H1 (cell line): ENCODE data around the gene GABRG3. TPM values are rescaled to one million over a fixed set of nuclear protein-coding genes. Genes with fewer than 3 reads are reported as not detected.
A peak's percentile ranks its signal among the peaks of the same experiment; 100 is the strongest.

ENCODE experiments used
- CTCF ChIA-PET: fragments of 300-600 bp; sonication (Branson Sonifier 250); formaldehyde crosslinking; loops from one replicate; lab custom pipeline; 2021; ENCODE audit not compliant: partially characterized antibody; lab: Charles Lee
- POLR2A ChIA-PET: fragments of 300-600 bp; sonication (Branson Sonifier 250); formaldehyde crosslinking; loops from one replicate; lab custom pipeline; 2021; ENCODE audit warnings: inconsistent platforms; ENCODE audit not compliant: partially characterized antibody; lab: Charles Lee
- DNase-seq, 2 experiments: peaks; one replicate each; pipeline versions ENCODE4 v3.0.0 to v3.0.0-alpha.2; 2010 to 2022; ENCODE audit warnings: low spot score in 2 of 2, low read depth in 1 of 2, mixed read lengths in 1 of 2
- FAIRE-seq: peaks from 2 replicates; lab custom pipeline; 2011; peaks lifted over from hg19 to GRCh38; lab: Jason Lieb, UNC
- H2AFZ ChIP-seq: 2 replicates; pipeline ENCODE4 v1.8.1; 2012; ENCODE audit warnings: low read length, inconsistent platforms
- H2AK5ac ChIP-seq: 2 replicates; pipeline ENCODE4 v1.6.1; 2013; ENCODE audit warnings: low read depth, low read length
- H2BK120ac ChIP-seq: replicated peaks from 2 replicates; pipeline ENCODE3; 2013; ENCODE audit warnings: low read depth, low read length, inconsistent platforms
- H2BK12ac ChIP-seq: 2 replicates; pipeline ENCODE4 v1.6.1; 2013; ENCODE audit warnings: low read depth, low read length
- H2BK15ac ChIP-seq: 2 replicates; pipeline ENCODE4 v1.6.1; 2013; ENCODE audit warnings: low read length
- H2BK20ac ChIP-seq: 2 replicates; pipeline ENCODE4 v1.6.1; 2013; ENCODE audit warnings: low read length
- H2BK5ac ChIP-seq: 2 replicates; pipeline ENCODE4 v1.6.1; 2013; ENCODE audit warnings: low read depth, low read length
- H3K14ac ChIP-seq: 2 replicates; pipeline ENCODE4 v1.6.1; 2013; ENCODE audit warnings: inconsistent platforms; ENCODE audit not compliant: insufficient read length
- H3K18ac ChIP-seq: 2 replicates; pipeline ENCODE4 v1.6.1; 2013; ENCODE audit warnings: low read length; ENCODE audit errors: extremely low read depth
- H3K23ac ChIP-seq: 2 replicates; pipeline ENCODE4 v1.6.1; 2013; ENCODE audit warnings: inconsistent platforms; ENCODE audit not compliant: insufficient read length
- H3K23me2 ChIP-seq: 2 replicates; pipeline ENCODE4 v1.6.1; 2013; ENCODE audit warnings: low read depth, low read length
- H3K27ac ChIP-seq: 2 replicates; pipeline ENCODE4 v1.6.1; 2011; ENCODE audit warnings: low read depth, low read length, inconsistent platforms
- H3K27me3 ChIP-seq, 4 experiments: replicated peaks in 1 of 4; 1 replicate in 1 of 4; 2 replicates in 3 of 4; pipeline versions ENCODE4 v1.6.1 to v1.8.1; 2011 to 2013; ENCODE audit warnings: low read length in 3 of 4, mild to moderate bottlenecking in 3 of 4, inconsistent platforms in 2 of 4, mixed read lengths in 2 of 4, moderate library complexity in 1 of 4; ENCODE audit not compliant: control insufficient read depth in 3 of 4, insufficient read depth in 3 of 4; ENCODE audit errors: extremely low read depth in 1 of 4
- H3K36me3 ChIP-seq, 4 experiments: 2 replicates each; pipeline versions ENCODE4 v1.6.1 to v1.8.1; 2011 to 2013; ENCODE audit warnings: mild to moderate bottlenecking in 4 of 4, low read length in 3 of 4, moderate library complexity in 2 of 4, control low read depth in 1 of 4, inconsistent platforms in 1 of 4; ENCODE audit not compliant: insufficient read depth in 4 of 4, control insufficient read depth in 2 of 4
- H3K4ac ChIP-seq: replicated peaks from 2 replicates; pipeline ENCODE3; 2013; ENCODE audit warnings: low read length, low read depth, mixed read lengths, inconsistent platforms; ENCODE audit not compliant: insufficient read length
- H3K4me1 ChIP-seq, 4 experiments: replicated peaks in 1 of 4; 1 replicate in 1 of 4; 2 replicates in 3 of 4; pipeline versions ENCODE4 v1.6.1 to v1.8.1; 2011 to 2013; ENCODE audit warnings: low read length in 3 of 4, inconsistent platforms in 2 of 4, mixed read lengths in 1 of 4; ENCODE audit not compliant: insufficient read depth in 4 of 4, control insufficient read depth in 3 of 4
- H3K4me2 ChIP-seq, 2 experiments: 2 replicates each; pipeline versions ENCODE4 v1.6.1 to v1.8.1; 2011 to 2013; ENCODE audit warnings: low read depth in 2 of 2, low read length in 2 of 2, control low read depth in 1 of 2, inconsistent platforms in 1 of 2, mild to moderate bottlenecking in 1 of 2; ENCODE audit not compliant: insufficient read depth in 1 of 2
- H3K4me3 ChIP-seq, 4 experiments: fragments of 200-600, 300-600 bp in 1 of 4; sonication (generic), shearing (Covaris generic), sonication (Bioruptor Twin) in 1 of 4; 2 replicates each; pipeline versions ENCODE4 v1.5.1 to v1.8.1; 2011 to 2016; ENCODE audit warnings: low read length in 4 of 4, low read depth in 3 of 4, control low read depth in 2 of 4, inconsistent platforms in 2 of 4, mild to moderate bottlenecking in 2 of 4, mixed read lengths in 1 of 4, moderate library complexity in 1 of 4; ENCODE audit not compliant: insufficient read depth in 2 of 4; ENCODE audit errors: extremely low read depth in 1 of 4
- H3K56ac ChIP-seq: replicated peaks from 2 replicates; pipeline ENCODE3; 2013; ENCODE audit warnings: low read depth, mild to moderate bottlenecking, mixed read lengths, low read length, inconsistent platforms; ENCODE audit not compliant: insufficient read length
- H3K79me1 ChIP-seq: 2 replicates; pipeline ENCODE4 v1.6.1; 2013; ENCODE audit warnings: low read depth, low read length, control low read depth
- H3K79me2 ChIP-seq, 2 experiments: 2 replicates each; pipeline versions ENCODE4 v1.6.1 to v1.8.1; 2012 to 2013; ENCODE audit warnings: low read length in 2 of 2, mild to moderate bottlenecking in 2 of 2, inconsistent platforms in 1 of 2; ENCODE audit not compliant: insufficient read depth in 2 of 2, control insufficient read depth in 1 of 2
- H3K9ac ChIP-seq, 4 experiments: replicated peaks in 1 of 4; 1 replicate in 1 of 4; 2 replicates in 3 of 4; pipeline versions ENCODE4 v1.6.1 to v1.8.1; 2011 to 2013; ENCODE audit warnings: low read depth in 3 of 4, low read length in 3 of 4, control low read depth in 2 of 4, mild to moderate bottlenecking in 2 of 4, moderate library complexity in 2 of 4, inconsistent platforms in 1 of 4; ENCODE audit errors: extremely low read depth in 1 of 4
- H3K9me3 ChIP-seq, 2 experiments: 2 replicates each; pipeline versions ENCODE4 v1.6.1 to v1.8.1; 2012 to 2013; ENCODE audit warnings: mild to moderate bottlenecking in 2 of 2, moderate library complexity in 2 of 2, control low read depth in 1 of 2, inconsistent platforms in 1 of 2, low read depth in 1 of 2, low read length in 1 of 2, mixed read lengths in 1 of 2; ENCODE audit not compliant: insufficient read depth in 2 of 2
- H4K20me1 ChIP-seq, 2 experiments: replicated peaks in 1 of 2; 2 replicates each; pipeline versions ENCODE3 to v1.8.1; 2011 to 2013; ENCODE audit warnings: inconsistent platforms in 2 of 2, low read length in 2 of 2, mild to moderate bottlenecking in 1 of 2; ENCODE audit not compliant: insufficient read depth in 2 of 2, control insufficient read depth in 1 of 2
- H4K5ac ChIP-seq: 2 replicates; pipeline ENCODE4 v1.6.1; 2013; ENCODE audit warnings: low read length, low read depth, mixed read lengths, inconsistent platforms; ENCODE audit not compliant: insufficient read length
- H4K8ac ChIP-seq: 2 replicates; pipeline ENCODE4 v1.8.0; 2013; ENCODE audit warnings: mild to moderate bottlenecking, moderate library complexity, low read length, inconsistent platforms; ENCODE audit not compliant: insufficient read depth; ENCODE audit errors: extremely low read depth
- H4K91ac ChIP-seq: replicated peaks from 2 replicates; pipeline ENCODE3; 2013; ENCODE audit warnings: low read length, mixed read lengths, inconsistent platforms; ENCODE audit not compliant: insufficient read length
- CREB1 ChIP-seq: IDR thresholded peaks from 2 replicates; pipeline ENCODE4 v1.6.1; 2012; ENCODE audit warnings: inconsistent platforms
- TAF7 ChIP-seq: optimal IDR thresholded peaks from 2 replicates; pipeline ENCODE3; 2011; ENCODE audit warnings: low read depth, mild to moderate bottlenecking, inconsistent platforms, low read length, moderate library complexity, borderline replicate concordance
- WGBS, 2 experiments: shearing (Covaris generic) in 1 of 2; methylation state at CpG; one replicate each; pipeline versions ENCODE4 v1.1.6 to v1.1.7; 2013 to 2015; ENCODE audit warnings: low lambda C conversion rate in 2 of 2, mixed read lengths in 2 of 2, inconsistent platforms in 1 of 2, low coverage in 1 of 2, missing lambda C conversion rate in 1 of 2; ENCODE audit not compliant: insufficient replicate concordance in 2 of 2, insufficient coverage in 1 of 2, insufficient read length in 1 of 2; ENCODE audit errors: extremely low coverage in 1 of 2, missing lambda C conversion rate in 1 of 2; 5-methylcytosine and 5-hydroxymethylcytosine counted together
- polyA plus RNA-seq, 7 experiments: library from polyadenylated mRNA; depleted of rRNA in 3 of 7; stranded (reverse) in 5 of 7; unstranded in 2 of 7; fragments of >200 nt in 5 of 7; fragments of 200-250 nt in 2 of 7; gene quantifications; 1 replicate in 5 of 7; 2 replicates in 1 of 7; 4 replicates in 1 of 7; pipeline versions ENCODE4 v1.2.1 to v1.2.3, GENCODE V29; 2011 to 2013; ENCODE audit warnings: missing spikeins in 2 of 7, mixed read lengths in 2 of 7
- total RNA-seq: library from RNA; stranded (reverse); fragmentation: NEBNext Ultra II Directional; extraction: Animal tissue kit (Norgen Biotek cat#: 25700); gene quantifications from 2 replicates; pipeline ENCODE4 v1.2.1, GENCODE V29; 2021

The GABRG3 gene
- total and polyA plus RNA-seq, 2 of the 8 experiments (the other 6 are each of a cell fraction or from before 2014, with no cell fraction given) = 0.17 to 0.80 TPM

DNA sequence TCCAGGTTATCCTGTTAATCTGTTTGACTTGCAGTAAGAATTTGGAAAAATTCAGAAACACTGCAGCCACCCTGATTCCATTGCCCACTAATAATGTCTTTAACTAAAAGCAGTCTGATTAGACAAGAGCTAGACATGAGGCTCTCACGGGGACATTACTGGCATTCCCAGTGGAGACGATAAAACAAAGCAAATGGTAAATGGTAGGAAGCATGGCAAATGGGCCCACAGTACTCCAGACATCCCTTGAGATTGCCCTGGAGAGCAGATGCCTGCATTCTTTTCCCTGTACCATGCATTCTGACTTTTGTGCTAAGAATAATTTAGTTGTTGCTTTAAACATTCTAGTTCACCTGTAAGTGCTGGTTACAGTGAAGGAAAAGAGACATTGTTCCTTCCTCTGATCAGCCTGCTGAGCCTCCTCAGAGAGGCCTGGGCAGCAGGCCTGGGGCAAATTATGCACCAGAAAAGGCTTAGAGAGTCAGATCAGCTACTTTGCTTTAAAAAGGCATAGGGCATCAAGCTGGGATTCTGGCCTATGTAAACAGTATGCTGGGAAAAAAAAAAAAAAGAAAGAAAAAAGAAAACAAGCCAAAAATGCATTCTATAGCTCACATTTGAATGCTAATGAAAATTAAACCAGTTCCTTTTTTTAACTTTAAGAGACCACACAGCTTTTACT is 204.6 kb downstream of the GABRG3 start:
- Histone ChIP-seq H3K27ac (no peak overlapping the region), H3K4me2 (peak overlapping the region; percentile 19 to 45; a peak in 3 of 4 replicates), H4K91ac (no peak overlapping the region), H3K27me3 (no peaks in the 10 kb centered on the region; a peak in 2 of 7 replicates), H3K79me1 (no peaks in the 10 kb centered on the region), H2BK120ac (peak overlapping the region; percentile 14), H3K14ac (no peak overlapping the region), H3K36me3 (peaks cover 0 to 5% (median 0%) of the 10 kb centered on the region in 4 experiments; a peak in 1 of 8 replicates), H2AFZ (0 out of 2 replicates have a peak overlapping the region, but pooled peaks have one; percentile 8), H4K5ac (no peak overlapping the region), H2BK12ac (no peak overlapping the region), H2AK5ac (no peak overlapping the region), H2BK20ac (no peak overlapping the region), H3K23me2 (no peaks in the 10 kb centered on the region), H3K56ac (no peak overlapping the region), H2BK15ac (no peak overlapping the region), H2BK5ac (peak overlapping the region; percentile 46; the same call in 1 of the 2 replicates), H3K4me1 (peaks cover 12 to 20% (median 19%) of the 10 kb centered on the region in 4 experiments), H4K20me1 (no peaks in the 10 kb centered on the region), H4K8ac (no peak overlapping the region), H3K9ac (no peak overlapping the region), H3K9me3 (peaks cover 17 to 18% of the 10 kb centered on the region in 2 experiments), H3K4me3 (no peak overlapping the region), H3K4ac (no peak overlapping the region), H3K79me2 (no peaks in the 10 kb centered on the region), H3K18ac (peak overlapping the region; percentile 36; the same call in 1 of the 2 replicates), H3K23ac (no peak overlapping the region)
- TF ChIP-seq TAF7 (no peak), CREB1 (no peak)
- DNase-seq (peak in 1 of 2 experiments; percentile 36), FAIRE-seq (peak; percentile 50)
- ChIA-PET POLR2A (no interaction called here), CTCF (interaction anchor here (1.2 to 2.8 kb wide), 3 partner anchors 10 to 62 kb away, joined by 3 to 9 read pairs (median 4); no protein-coding TSS in a partner anchor)
- 31% methylated on average over 2 of the region's 2 CpGs; no CpG with 5 or more reads in 1 of the 2 experiments for WGBS, 2 experiments
